ENCODE measurements around the gene AFG1L. TPM values are rescaled to one million over a fixed set of nuclear protein-coding genes. Genes with fewer than 3 reads are reported as not detected.

AFG1L gene
- total and polyA plus RNA-seq, 8 donors, result 0.45 to 18.5 (median 2.9) TPM; not detected in 1

DNA sequence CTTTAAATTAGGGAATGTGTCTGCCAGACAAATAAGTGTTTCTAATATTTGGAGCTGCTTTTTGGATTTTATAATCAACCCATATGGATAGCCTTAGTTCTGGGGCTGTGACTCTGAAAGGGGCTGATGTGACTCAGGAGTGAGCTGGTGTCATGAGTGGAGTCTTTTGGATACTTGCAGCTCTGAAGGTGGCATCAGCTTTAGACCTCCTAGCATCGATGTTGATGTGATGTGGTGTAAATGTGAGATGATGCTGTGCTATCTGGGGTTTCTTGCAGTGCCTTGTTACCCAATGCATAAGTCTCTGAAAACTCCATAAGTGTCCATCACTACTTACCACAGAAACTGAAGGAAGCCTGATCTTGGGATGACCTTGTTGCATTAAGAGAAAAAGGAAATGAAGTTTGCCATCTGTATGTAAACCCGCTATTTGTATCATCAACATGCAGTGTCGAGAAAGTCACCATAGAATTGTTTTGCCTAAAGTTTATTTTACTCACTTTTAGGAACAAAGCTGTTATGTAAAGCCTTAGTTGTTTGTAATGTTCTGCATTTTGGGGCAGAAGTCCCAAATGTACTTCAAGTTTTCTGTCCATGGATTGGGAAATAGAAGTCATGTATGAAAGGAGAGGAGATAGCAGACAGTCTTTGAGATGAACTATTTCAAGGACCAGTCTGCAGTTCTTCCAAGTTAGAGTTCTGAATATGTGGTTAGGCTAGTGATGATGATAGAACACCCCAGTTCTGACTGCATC lies 273.9 kb downstream of the AFG1L start:
- H3K36me3 ChIP-seq, result peaks cover 34 to 73% (median 71%) of the 10 kb centered on the region in 4 donors

DNA sequence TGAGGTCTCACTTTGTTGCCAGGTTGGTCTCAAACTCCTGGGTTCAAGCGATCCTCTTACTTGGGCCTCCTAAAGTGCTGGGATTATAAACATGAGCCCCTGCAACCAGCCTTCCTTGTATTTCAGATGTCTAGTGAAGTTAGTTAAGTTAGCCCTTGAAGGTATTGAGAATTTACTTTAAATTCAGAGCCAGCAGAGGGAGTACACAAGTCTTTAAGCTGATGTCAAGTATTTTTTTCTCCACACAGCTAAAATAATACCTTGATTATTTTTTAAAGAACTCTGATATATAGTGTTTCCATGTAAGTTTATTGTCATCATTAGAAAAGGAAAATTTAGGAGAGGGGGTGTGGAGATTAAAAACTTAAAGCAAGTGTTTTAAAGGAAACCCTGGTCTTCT lies 275.7 kb downstream of the AFG1L start:
- intact Hi-C loops (cut with DNase I; ENCODE audit: low total_unique reads), result loop anchor here (10.0 kb wide), 1 partner anchor 104 kb away; no protein-coding TSS in a partner anchor
- Histone ChIP-seq H3K27me3 (no peaks in the 10 kb centered on the region), H3K36me3 (peaks cover 34 to 76% (median 73%) of the 10 kb centered on the region in 4 donors), H3K9me3 (no peaks in the 10 kb centered on the region), H3K4me3 (no peak overlapping the region), H3K27ac (no peak overlapping the region), H3K4me1 (peaks cover 33 to 99% (median 73%) of the 10 kb centered on the region in 4 donors)
- TF ChIP-seq POLR2A (IDR thresholded peaks at IDR 0.05), result no peak
- TF ChIP-seq POLR2AphosphoS5 (IDR thresholded peaks at IDR 0.05), result no peak
- TF ChIP-seq, protein P1, sequence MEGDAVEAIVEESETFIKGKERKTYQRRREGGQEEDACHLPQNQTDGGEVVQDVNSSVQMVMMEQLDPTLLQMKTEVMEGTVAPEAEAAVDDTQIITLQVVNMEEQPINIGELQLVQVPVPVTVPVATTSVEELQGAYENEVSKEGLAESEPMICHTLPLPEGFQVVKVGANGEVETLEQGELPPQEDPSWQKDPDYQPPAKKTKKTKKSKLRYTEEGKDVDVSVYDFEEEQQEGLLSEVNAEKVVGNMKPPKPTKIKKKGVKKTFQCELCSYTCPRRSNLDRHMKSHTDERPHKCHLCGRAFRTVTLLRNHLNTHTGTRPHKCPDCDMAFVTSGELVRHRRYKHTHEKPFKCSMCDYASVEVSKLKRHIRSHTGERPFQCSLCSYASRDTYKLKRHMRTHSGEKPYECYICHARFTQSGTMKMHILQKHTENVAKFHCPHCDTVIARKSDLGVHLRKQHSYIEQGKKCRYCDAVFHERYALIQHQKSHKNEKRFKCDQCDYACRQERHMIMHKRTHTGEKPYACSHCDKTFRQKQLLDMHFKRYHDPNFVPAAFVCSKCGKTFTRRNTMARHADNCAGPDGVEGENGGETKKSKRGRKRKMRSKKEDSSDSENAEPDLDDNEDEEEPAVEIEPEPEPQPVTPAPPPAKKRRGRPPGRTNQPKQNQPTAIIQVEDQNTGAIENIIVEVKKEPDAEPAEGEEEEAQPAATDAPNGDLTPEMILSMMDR (IDR thresholded peaks at IDR 0.05), result no peak
- no peak for TF ChIP-seq EP300 (IDR thresholded peaks at IDR 0.05)
- no peak for DNase-seq
- WGBS, 5 donors, result 83 to 97% (median 94%) methylated on average over 1 of the region's 1 CpG

More for the DNA sequence above, 273.9 kb downstream of the AFG1L start:
- no peak for DNase-seq
- Histone ChIP-seq H3K4me3 (peak overlapping the region in 1 of 4 donors; percentile 4), H3K27me3 (no peaks in the 10 kb centered on the region), H3K4me1 (peaks cover 38 to 99% (median 73%) of the 10 kb centered on the region in 4 donors), H3K9me3 (no peaks in the 10 kb centered on the region), H3K27ac (peak overlapping the region in 3 of 5 donors; percentile 99 to 100 (median 100))
- WGBS, 5 donors, result 74 to 90% (median 80%) methylated on average over 3 of the region's 3 CpGs
- intact Hi-C loops (cut with DNase I; ENCODE audit: low total_unique reads), result no loop called here
- TF ChIP-seq, protein P1 (IDR thresholded peaks at IDR 0.05), result no peak
- TF ChIP-seq EP300 (IDR thresholded peaks at IDR 0.05) (no peak), POLR2A (IDR thresholded peaks at IDR 0.05) (no peak), POLR2AphosphoS5 (IDR thresholded peaks at IDR 0.05) (no peak)

DNA sequence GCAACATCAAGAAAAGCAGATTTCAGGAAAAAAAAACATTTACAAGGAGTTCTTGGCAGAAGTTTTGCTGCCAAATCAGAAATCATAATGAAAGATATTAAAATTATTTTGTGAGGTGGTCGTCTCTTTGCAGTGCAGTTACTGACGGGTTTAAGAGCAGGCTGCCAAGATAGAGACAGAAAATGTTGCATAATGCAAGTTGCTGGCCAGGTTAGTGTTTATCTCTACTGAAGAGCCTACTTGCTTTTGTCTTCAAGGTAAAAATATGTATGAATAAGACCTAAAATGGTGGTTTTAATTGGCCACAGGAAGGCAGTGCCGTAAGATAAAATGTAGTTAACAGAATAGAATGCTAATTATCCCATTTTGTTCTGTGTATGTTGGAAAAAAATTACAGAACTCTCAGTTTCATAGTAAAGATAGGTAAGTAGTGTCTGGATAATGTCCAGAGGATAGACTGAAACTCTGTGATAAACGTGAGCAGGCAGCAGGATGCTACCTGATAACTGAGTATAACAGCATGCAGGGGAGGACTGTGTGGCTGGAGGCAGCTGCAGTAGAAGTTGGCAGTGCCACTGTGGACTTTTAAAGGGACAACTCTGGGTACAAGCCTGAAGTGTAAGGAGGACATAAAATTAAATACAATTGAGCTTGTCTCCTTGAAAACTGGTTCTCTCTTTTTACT lies 279.7 kb downstream of the AFG1L start:
- Histone ChIP-seq H3K36me3 (peaks cover 18 to 65% (median 58%) of the 10 kb centered on the region in 4 donors), H3K27me3 (no peaks in the 10 kb centered on the region), H3K9me3 (no peaks in the 10 kb centered on the region), H3K4me3 (no peak overlapping the region), H3K4me1 (peaks cover 40 to 99% (median 76%) of the 10 kb centered on the region in 4 donors), H3K27ac (peak overlapping the region in 2 of 5 donors; percentile 11 to 19)
- intact Hi-C loops (cut with DNase I; ENCODE audit: low total_unique reads), result loop anchor here (10.0 kb wide), 1 partner anchor 100 kb away; no protein-coding TSS in a partner anchor
- WGBS, 5 donors, result 38 to 46% (median 43%) methylated on average over 4 of the region's 4 CpGs
- TF ChIP-seq, protein P1 (IDR thresholded peaks at IDR 0.05), result no peak
- no peak for TF ChIP-seq POLR2AphosphoS5 (IDR thresholded peaks at IDR 0.05)
- no peak for TF ChIP-seq POLR2A (IDR thresholded peaks at IDR 0.05)
- no peak for TF ChIP-seq EP300 (IDR thresholded peaks at IDR 0.05)
- no peak for DNase-seq

Small RNAs within 50 kb of the gene (small RNA-seq; reads per million reads assigned to genes)
- gene AL356121.1 (0 reads per million in 4 donors), gene AL391646.1 (0 reads per million in 4 donors), gene RNA5SP212 (0 reads per million in 4 donors), gene RNU6-1144P (0 reads per million in 4 donors), gene RNU6-770P (0 reads per million in 4 donors), gene Z98742.2 (0 reads per million in 4 donors)

Other genes with a start within 250 kb of the AFG1L start
- 100 to 1,000 TPM in 1 of 5 donors, 10 to 100 TPM in 4; 18.7 to 420 (median 33.5) TPM for gene OSTM1, start 220.3 kb upstream of the AFG1L start, total RNA-seq
- gene OSTM1, start 220.3 kb upstream of the AFG1L start, polyA plus RNA-seq, result 10 to 100 TPM in 1 of 3 donors, 1 to 10 TPM in 2; 6.0 to 10.5 (median 7.8) TPM
- gene NR2E1, start 129.0 kb upstream of the AFG1L start, total RNA-seq, result not detected
- not detected for gene NR2E1, start 129.0 kb upstream of the AFG1L start, polyA plus RNA-seq
- gene SNX3, start 34.0 kb upstream of the AFG1L start, total RNA-seq, result 100 to 1,000 TPM in 2 of 5 donors, 10 to 100 TPM in 3; 46.1 to 166 (median 86.4) TPM
- gene SNX3, start 34.0 kb upstream of the AFG1L start, polyA plus RNA-seq, result 100 to 1,000 TPM; 169 to 199 (median 196) TPM

All from stomach (tissue), 9 donors.